ENCODE results near the gene CLNK.

CLNK gene

DNA sequence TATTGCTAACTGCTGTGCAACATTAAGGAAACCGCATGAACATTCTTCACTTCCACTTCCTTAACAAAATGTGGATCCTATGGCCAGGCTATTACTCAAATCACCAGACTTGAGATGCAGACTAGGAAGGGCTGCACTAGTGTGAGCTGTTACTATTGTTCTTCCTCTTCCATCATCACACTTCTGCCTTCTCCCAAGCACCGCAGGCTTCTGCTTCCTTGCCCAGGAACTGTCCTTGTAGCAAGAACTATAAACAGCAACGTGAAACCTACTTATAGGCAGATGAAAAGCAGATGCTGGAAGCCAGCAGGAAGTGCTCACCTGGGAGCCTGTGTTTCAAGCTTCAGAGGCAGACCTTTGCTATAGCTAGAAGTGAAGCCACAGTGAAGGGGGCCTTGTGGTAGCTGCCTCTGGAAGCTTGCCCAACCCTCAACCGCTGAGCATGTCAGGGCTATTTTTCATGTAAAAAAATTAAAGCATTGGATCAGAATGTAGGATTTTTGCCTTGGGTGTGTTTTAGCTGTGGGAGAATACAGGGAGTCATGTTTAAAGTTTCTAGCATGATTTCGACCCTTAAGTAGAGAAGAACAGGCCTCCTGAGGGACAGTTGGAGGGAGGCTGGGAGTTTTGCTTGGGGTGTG is 43.9 kb downstream of the CLNK start:
- H3K4me2 ChIP-seq (ENCODE audit: low read length) = no peak overlapping the region
- H4K20me1 ChIP-seq (ENCODE audit: insufficient read depth, low read length) = no peaks in the 10 kb centered on the region
- H3K79me2 ChIP-seq (ENCODE audit: low read length) = no peaks in the 10 kb centered on the region
- H2AFZ ChIP-seq (ENCODE audit: low read depth, low read length) = no peak overlapping the region
- H3K36me3 ChIP-seq (replicated peaks; ENCODE audit: low read depth, low read length) = no peaks in the 10 kb centered on the region
- no peak for TF ChIP-seq CTCF (IDR thresholded peaks at IDR 0.05; ENCODE audit: low read depth, low read length)
- TF ChIP-seq EZH2phosphoT487 (IDR thresholded peaks at IDR 0.05; ENCODE audit: low read depth) = no peak
- no peak overlapping the region for H3K9ac ChIP-seq (ENCODE audit: low read length)
- H3K4me3 ChIP-seq (ENCODE audit: low read length) = no peak overlapping the region
- 0 out of 2 replicates have a peak, but pooled peaks cover 3% of the 10 kb centered on the region for H3K9me3 ChIP-seq (ENCODE audit: insufficient read depth, low read length)
- H3K27ac ChIP-seq (ENCODE audit: low read length) = no peak overlapping the region
- H3K27me3 ChIP-seq (ENCODE audit: low read depth, low read length) = no peaks in the 10 kb centered on the region
- H3K4me1 ChIP-seq (ENCODE audit: low read length) = no peaks in the 10 kb centered on the region

DNA sequence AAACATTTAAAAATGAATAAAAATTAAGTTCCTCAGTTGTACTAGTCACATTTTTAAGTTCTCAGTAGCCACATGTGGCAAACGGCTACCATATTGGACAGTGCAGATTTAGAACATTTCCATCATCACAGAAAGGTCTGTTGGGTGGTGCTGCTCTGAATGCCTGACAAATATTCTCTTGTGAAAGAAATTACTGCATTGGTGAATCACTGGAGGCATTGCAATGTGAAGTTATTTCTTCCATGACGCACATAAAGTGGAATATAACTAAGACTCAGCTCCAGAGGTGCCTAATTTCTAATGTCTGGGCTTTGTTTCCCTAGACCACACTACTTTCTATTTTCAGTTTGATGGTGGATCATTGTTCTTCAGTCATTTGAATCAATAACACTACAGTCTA is 44.9 kb downstream of the CLNK start:
- Histone ChIP-seq H3K9ac (ENCODE audit: low read length) (no peak overlapping the region), H3K9me3 (ENCODE audit: insufficient read depth, low read length) (0 out of 2 replicates have a peak, but pooled peaks cover 3% of the 10 kb centered on the region), H3K4me1 (ENCODE audit: low read length) (no peaks in the 10 kb centered on the region), H3K36me3 (replicated peaks; ENCODE audit: low read depth, low read length) (no peaks in the 10 kb centered on the region), H3K4me3 (ENCODE audit: low read length) (no peak overlapping the region), H3K27ac (ENCODE audit: low read length) (no peak overlapping the region), H4K20me1 (ENCODE audit: insufficient read depth, low read length) (no peaks in the 10 kb centered on the region), H3K79me2 (ENCODE audit: low read length) (no peaks in the 10 kb centered on the region), H3K27me3 (ENCODE audit: low read depth, low read length) (no peaks in the 10 kb centered on the region), H2AFZ (ENCODE audit: low read depth, low read length) (no peak overlapping the region), H3K4me2 (ENCODE audit: low read length) (no peak overlapping the region)
- TF ChIP-seq CTCF (IDR thresholded peaks at IDR 0.05; ENCODE audit: low read depth, low read length) (no peak), EZH2phosphoT487 (IDR thresholded peaks at IDR 0.05; ENCODE audit: low read depth) (no peak)

DNA sequence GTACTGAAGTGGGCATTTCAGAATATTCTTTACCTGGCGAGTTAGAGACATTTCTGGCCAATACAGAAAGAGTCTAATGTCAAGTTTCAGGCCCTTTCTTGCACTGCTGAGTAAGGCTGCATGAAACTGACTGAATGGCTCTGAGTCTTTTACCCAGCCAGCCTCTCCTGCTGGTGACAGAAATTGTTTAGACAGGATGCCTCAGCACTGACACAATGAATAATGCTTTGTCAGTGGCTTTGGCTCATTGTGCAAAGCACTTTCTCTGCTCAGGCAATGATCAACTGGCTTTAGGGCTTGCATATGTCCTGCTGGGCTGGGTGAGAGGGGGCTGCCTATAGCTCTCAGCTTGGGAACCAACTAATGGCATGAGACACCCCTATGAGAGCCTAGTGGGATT is 45.5 kb downstream of the CLNK start:
- H3K4me3 ChIP-seq (ENCODE audit: low read length) = no peak overlapping the region
- H3K36me3 ChIP-seq (replicated peaks; ENCODE audit: low read depth, low read length) = no peaks in the 10 kb centered on the region
- no peaks in the 10 kb centered on the region for H3K79me2 ChIP-seq (ENCODE audit: low read length)
- H3K27me3 ChIP-seq (ENCODE audit: low read depth, low read length) = no peaks in the 10 kb centered on the region
- H3K9ac ChIP-seq (ENCODE audit: low read length) = no peak overlapping the region
- no peak overlapping the region for H3K27ac ChIP-seq (ENCODE audit: low read length)
- no peak overlapping the region for H2AFZ ChIP-seq (ENCODE audit: low read depth, low read length)
- H4K20me1 ChIP-seq (ENCODE audit: insufficient read depth, low read length) = no peaks in the 10 kb centered on the region
- TF ChIP-seq CTCF (IDR thresholded peaks at IDR 0.05; ENCODE audit: low read depth, low read length) (no peak), EZH2phosphoT487 (IDR thresholded peaks at IDR 0.05; ENCODE audit: low read depth) (no peak)
- H3K4me1 ChIP-seq (ENCODE audit: low read length) = no peaks in the 10 kb centered on the region
- H3K4me2 ChIP-seq (ENCODE audit: low read length) = no peak overlapping the region
- 0 out of 2 replicates have a peak, but pooled peaks cover 3% of the 10 kb centered on the region for H3K9me3 ChIP-seq (ENCODE audit: insufficient read depth, low read length)

DNA sequence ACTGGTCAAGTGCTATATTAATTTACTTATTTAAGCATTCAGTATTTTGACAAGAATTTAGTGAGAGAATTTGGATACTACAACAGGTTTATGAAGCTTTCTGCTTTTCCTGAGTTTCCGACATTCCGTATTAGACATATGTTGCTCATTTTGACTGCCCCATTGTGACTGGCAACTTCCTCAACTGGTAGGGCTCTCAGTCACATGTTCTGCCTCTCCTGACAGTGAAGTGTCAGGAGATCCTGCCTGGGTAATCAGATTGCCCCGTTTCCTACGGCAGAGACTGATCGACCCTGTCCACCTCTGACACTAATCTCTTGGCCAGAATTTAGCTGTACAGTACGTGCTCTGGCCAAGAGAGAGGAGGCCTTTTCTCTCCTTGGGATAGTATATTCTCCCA is 49.5 kb downstream of the CLNK start:
- TF ChIP-seq EZH2phosphoT487 (IDR thresholded peaks at IDR 0.05; ENCODE audit: low read depth) (no peak), CTCF (IDR thresholded peaks at IDR 0.05; ENCODE audit: low read depth, low read length) (no peak)
- Histone ChIP-seq H3K79me2 (ENCODE audit: low read length) (no peaks in the 10 kb centered on the region), H3K4me3 (ENCODE audit: low read length) (no peak overlapping the region), H3K9ac (ENCODE audit: low read length) (no peak overlapping the region), H3K4me1 (ENCODE audit: low read length) (no peaks in the 10 kb centered on the region), H3K9me3 (ENCODE audit: insufficient read depth, low read length) (no peaks in the 10 kb centered on the region), H3K27me3 (ENCODE audit: low read depth, low read length) (no peaks in the 10 kb centered on the region), H3K27ac (ENCODE audit: low read length) (no peak overlapping the region), H2AFZ (ENCODE audit: low read depth, low read length) (no peak overlapping the region), H3K4me2 (ENCODE audit: low read length) (no peak overlapping the region), H4K20me1 (ENCODE audit: insufficient read depth, low read length) (no peaks in the 10 kb centered on the region), H3K36me3 (replicated peaks; ENCODE audit: low read depth, low read length) (no peaks in the 10 kb centered on the region)

All from OCI-LY3 (cell line).